Measurements from ENCODE around the gene ESD. TPM values are rescaled to one million over a fixed set of nuclear protein-coding genes. Genes with fewer than 3 reads are reported as not detected.

The ESD gene
- total RNA-seq, 4 donors from 2014 or later: 74.3 to 144 (median 124) TPM

DNA sequence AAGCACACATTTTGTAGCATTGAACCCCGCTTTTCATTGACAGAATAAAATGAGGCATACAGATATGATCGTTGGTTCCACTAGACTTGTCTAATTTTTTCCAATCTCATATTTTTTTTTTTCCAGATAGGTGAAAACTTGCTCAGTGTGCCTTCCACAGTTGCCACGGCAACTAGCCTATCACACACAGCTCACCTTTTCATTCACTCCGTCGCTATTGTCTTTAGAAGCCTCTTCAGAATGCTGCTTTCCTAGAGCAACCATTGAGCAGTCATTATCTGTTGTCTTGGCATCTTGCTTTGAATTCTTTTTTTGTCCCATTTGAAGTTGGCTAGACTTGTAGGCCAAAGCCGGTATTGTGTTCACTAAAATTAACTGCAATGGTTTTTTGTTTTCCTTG, 37.7 kb upstream of the ESD start:
- Histone ChIP-seq H3K4me3 (no peak overlapping the region), H3K27ac (no peak overlapping the region), H3K9me3 (no peaks in the 10 kb centered on the region), H3K4me1 (no peaks in the 10 kb centered on the region), H3K36me3 (no peaks in the 10 kb centered on the region), H3K27me3 (no peaks in the 10 kb centered on the region)
- no peak for TF ChIP-seq POLR2A (IDR thresholded peaks at IDR 0.05)
- TF ChIP-seq CTCF (IDR thresholded peaks at IDR 0.05): no peak
- no peak for DNase-seq
- intact Hi-C loops (cut with DNase I; ENCODE audit: low total_unique reads): no loop called here

DNA sequence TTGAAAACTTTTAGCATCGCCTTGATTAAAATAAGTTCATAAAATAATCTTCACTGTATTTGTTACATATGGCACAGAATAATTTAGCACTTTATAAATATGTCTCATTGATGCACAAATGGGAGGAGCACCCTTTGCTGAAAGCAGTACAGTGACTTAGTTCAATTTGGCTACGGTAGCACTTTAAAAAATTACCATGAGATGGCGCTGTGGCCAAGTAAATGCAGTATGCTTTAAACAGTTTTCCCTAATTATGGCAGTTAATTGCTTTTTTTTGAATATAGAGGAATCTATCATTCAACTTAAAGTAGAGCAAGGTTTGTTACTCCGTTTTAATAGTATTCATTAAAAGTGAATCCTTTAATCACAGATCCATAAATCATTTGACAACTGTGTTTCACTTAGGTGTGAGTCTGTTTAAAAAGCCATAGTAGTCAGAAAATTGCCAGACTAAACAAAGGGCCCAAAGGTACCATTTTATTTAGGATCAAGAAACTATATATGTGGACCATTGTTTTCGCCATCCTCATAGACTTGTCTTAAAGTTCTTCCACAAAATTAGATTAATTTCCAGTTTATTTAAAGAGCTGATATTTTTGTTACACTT, 34.7 kb upstream of the ESD start:
- H3K27ac ChIP-seq: no peak overlapping the region
- intact Hi-C loops (cut with DNase I; ENCODE audit: low total_unique reads): no loop called here
- TF ChIP-seq CTCF (IDR thresholded peaks at IDR 0.05) (peak; percentile 64 to 76 (median 68)), POLR2A (IDR thresholded peaks at IDR 0.05) (no peak)

GRCh38 chr13:46830405-46831005, 33.5 kb upstream of the ESD start:
- intact Hi-C loops (cut with DNase I; ENCODE audit: low total_unique reads): no loop called here
- H3K27me3 ChIP-seq: no peaks in the 10 kb centered on the region
- no peak for DNase-seq
- H3K27ac ChIP-seq: no peak overlapping the region
- TF ChIP-seq CTCF (IDR thresholded peaks at IDR 0.05) (no peak), POLR2A (IDR thresholded peaks at IDR 0.05) (no peak)
- no peaks in the 10 kb centered on the region for H3K36me3 ChIP-seq
- no peaks in the 10 kb centered on the region for H3K9me3 ChIP-seq
- no peak overlapping the region for H3K4me3 ChIP-seq
- no peaks in the 10 kb centered on the region for H3K4me1 ChIP-seq

More for the DNA sequence above, 34.7 kb upstream of the ESD start:
- Histone ChIP-seq H3K4me1 (no peaks in the 10 kb centered on the region), H3K27me3 (no peaks in the 10 kb centered on the region), H3K36me3 (no peaks in the 10 kb centered on the region), H3K9me3 (no peaks in the 10 kb centered on the region), H3K4me3 (no peak overlapping the region)
- peak; percentile 20 to 36 for DNase-seq

DNA sequence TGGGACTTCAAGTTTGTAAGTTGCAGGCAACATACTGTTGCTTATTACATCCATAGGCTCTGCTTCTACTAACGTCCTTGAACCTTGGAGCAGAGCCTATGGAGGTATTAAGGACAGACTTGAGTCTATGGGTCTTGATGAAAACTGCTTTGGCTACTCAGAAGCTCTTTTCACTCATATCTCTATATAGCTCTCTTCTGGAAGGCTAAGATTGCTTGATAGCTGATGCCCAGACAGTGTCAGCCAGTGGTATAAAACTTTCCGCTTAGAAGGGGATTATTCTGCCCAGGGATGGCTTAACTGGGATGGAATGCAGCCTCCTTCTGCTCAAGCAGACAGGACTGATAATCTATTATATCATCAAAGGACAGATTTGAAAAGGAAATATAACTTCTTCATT, 25.6 kb upstream of the ESD start:
- peak overlapping the region in 1 of 2 donors; percentile 47 for H3K27ac ChIP-seq
- no peaks in the 10 kb centered on the region for H3K9me3 ChIP-seq
- H3K4me3 ChIP-seq: no peak overlapping the region
- no peaks in the 10 kb centered on the region for H3K4me1 ChIP-seq
- TF ChIP-seq CTCF (IDR thresholded peaks at IDR 0.05) (no peak), POLR2A (IDR thresholded peaks at IDR 0.05) (no peak)
- no peaks in the 10 kb centered on the region for H3K27me3 ChIP-seq
- no peaks in the 10 kb centered on the region for H3K36me3 ChIP-seq
- no peak for DNase-seq
- intact Hi-C loops (cut with DNase I; ENCODE audit: low total_unique reads): no loop called here

GRCh38 chr13:46817838-46818476, 21.0 kb upstream of the ESD start:
- no peak for TF ChIP-seq CTCF (IDR thresholded peaks at IDR 0.05)
- no peak for TF ChIP-seq POLR2A (IDR thresholded peaks at IDR 0.05)
- no peaks in the 10 kb centered on the region for H3K27me3 ChIP-seq
- H3K27ac ChIP-seq: no peak overlapping the region
- H3K9me3 ChIP-seq: no peaks in the 10 kb centered on the region
- no peaks in the 10 kb centered on the region for H3K36me3 ChIP-seq
- H3K4me1 ChIP-seq: no peaks in the 10 kb centered on the region
- H3K4me3 ChIP-seq: no peak overlapping the region
- no peak for DNase-seq
- intact Hi-C loops (cut with DNase I; ENCODE audit: low total_unique reads): no loop called here
